Coronary artery (tissue), 2 donors: ENCODE data around the gene PSPH.

Experiments used
- DNase-seq: peaks from one replicate; pipeline ENCODE4 v3.0.0-alpha.2; 2017; ENCODE audit warnings: low spot score
- H3K27ac ChIP-seq, 2 donors: fragments of 200-600 bp; sonication (generic); one replicate each; pipeline ENCODE4 v1.5.1; 2016 to 2019
- H3K4me3 ChIP-seq: fragments of 200-600 bp; sonication (generic); 2 replicates; pipeline ENCODE4 v1.5.1; 2016; ENCODE audit warnings: mild to moderate bottlenecking, moderate library complexity
- TF ChIP-seq, protein P1 (sequence below): fragments of 200-600 bp; sonication (generic); IDR thresholded peaks from one replicate; pipeline ENCODE4 v1.5.1; 2019; ENCODE audit warnings: antibody characterized with exemption

PSPH gene

DNA sequence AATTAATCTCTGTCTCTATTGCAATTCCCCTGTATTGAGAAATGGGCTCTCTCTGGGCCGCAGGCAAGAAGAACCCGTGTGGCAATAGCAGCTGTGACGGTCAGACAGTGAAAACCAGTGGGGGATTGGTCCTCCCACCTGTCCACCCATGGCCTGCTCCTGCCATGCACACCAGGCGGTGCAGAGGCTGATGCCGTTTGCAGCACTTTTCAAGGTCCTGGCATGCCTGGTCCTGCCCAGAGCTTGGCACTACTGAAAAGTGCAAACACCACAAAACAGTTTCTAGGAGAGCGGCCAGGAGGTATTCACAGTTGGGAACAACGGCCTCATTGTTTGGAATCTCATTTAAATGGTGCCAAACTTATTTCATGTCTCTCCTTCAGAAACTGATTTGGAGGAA lies 41.5 kb downstream of the PSPH start:
- no peak overlapping the region for H3K4me3 ChIP-seq
- TF ChIP-seq, protein P1, sequence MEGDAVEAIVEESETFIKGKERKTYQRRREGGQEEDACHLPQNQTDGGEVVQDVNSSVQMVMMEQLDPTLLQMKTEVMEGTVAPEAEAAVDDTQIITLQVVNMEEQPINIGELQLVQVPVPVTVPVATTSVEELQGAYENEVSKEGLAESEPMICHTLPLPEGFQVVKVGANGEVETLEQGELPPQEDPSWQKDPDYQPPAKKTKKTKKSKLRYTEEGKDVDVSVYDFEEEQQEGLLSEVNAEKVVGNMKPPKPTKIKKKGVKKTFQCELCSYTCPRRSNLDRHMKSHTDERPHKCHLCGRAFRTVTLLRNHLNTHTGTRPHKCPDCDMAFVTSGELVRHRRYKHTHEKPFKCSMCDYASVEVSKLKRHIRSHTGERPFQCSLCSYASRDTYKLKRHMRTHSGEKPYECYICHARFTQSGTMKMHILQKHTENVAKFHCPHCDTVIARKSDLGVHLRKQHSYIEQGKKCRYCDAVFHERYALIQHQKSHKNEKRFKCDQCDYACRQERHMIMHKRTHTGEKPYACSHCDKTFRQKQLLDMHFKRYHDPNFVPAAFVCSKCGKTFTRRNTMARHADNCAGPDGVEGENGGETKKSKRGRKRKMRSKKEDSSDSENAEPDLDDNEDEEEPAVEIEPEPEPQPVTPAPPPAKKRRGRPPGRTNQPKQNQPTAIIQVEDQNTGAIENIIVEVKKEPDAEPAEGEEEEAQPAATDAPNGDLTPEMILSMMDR: no peak
- no peak overlapping the region for H3K27ac ChIP-seq
- no peak for DNase-seq

DNA sequence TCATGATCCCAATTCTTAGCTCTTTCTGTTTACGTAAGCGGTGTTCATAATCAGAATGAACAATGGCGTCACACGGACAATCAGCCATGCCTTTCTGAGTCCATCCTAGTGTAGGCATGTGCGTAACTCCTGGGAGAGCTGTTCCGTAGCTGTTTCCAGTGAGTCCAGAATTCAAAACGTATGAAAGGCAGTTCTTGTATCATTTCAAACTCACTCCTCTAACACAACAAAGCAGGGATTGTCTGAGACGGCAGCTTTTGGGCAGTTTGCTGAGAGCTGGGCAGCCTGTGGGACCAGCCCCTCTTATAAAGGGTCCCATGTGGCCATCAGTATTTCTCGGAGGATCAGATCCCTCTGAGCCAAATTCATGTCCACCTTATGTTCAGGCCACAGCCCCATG lies 43.4 kb downstream of the PSPH start:
- no peak overlapping the region for H3K4me3 ChIP-seq
- H3K27ac ChIP-seq: no peak overlapping the region
- DNase-seq: no peak
- TF ChIP-seq, protein P1: no peak

DNA sequence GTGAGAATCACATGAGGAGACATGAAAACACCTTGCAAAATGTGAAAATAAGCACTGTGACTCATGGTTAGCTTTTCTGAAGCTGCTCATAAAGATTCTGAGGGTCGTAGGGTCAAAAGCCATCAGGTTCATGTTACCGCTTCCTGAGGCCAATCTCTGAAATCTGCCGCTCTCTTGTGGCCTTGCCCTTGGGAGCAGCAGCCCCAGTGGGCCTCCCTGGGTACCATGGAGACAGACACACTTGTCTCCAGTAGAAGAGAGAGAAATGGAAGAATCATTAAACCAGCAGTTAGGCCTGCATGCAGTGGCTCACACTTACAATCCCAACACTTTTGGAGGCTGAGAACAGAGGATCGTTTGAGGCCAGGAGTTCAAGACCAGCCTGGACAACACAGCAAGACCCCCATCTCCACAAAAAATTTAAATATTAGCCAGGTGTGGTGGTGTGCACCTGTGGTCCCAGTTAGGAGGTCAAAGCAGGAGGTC lies 44.0 kb downstream of the PSPH start:
- DNase-seq: no peak
- TF ChIP-seq, protein P1: no peak
- H3K27ac ChIP-seq: no peak overlapping the region
- H3K4me3 ChIP-seq: no peak overlapping the region

DNA sequence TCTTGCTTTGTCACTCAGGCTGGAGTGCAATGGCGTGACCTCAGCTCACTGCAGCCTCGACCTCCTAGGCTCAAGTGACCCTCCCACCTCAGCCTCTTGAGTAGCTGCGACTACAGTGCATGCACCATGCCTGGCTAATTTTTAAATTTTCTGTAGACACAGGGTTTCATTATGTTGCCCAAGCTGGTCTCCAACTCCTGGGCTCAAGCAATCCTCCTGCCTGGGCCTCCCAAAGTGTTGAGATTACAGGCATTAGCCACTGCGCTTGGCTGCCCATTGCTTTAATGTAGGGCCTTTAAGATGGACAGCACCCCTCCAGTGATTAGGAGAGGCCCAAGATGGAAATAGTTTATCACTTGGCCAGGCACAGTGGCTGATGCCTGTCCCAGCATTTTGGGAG lies 47.5 kb downstream of the PSPH start:
- DNase-seq: no peak
- TF ChIP-seq, protein P1: no peak
- Histone ChIP-seq H3K4me3 (no peak overlapping the region), H3K27ac (no peak overlapping the region)

DNA sequence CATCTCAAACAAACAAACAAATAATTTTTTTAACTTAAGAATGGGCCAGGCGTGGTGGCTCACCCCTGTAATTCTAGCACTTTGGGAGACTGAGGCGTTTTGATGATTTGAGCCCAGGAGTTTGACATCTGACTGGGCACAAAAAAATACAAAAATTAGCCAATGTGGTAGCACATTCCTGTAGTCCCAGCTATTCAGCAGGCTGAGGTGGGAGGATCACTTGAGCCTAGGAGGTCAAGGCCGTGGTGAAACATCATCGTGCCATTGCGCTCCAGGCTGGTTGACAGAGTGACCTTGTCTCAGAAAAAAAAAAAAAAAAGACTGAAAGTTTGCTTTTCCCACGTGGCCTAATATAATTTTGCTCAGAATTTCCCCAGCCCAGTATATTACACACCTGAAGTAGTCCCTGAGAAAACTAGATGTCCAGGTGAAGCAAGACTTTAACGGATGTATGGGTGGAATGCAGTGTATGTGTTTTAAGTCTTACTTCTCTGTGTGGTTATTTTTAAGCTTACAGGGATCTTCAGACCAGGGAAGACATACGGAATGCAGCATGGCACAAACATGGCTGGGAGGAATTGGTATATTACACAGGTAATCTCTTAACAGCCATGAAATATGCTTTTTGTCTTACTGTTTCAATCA lies 54.3 kb downstream of the PSPH start:
- TF ChIP-seq, protein P1: no peak
- no peak overlapping the region for H3K4me3 ChIP-seq
- no peak overlapping the region for H3K27ac ChIP-seq
- no peak for DNase-seq

DNA sequence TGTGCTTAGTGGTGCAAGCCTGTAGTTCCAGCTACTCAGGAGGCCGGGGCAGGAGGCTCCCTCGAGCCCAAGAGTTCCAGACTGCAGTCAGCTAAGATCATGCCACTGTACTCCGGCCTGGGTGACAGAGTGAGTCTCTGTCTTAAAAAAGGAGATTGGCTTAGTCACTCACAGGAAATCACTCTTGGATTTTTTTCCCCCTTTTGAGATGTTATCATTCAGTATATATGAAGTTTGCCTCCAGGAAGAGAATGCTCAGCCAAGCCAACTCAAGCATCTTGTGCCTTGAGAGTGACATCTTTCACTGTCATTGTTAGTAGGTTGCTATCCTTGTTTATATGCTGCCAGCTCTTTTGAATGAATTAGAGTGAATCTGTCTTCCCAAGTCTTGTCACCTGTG lies 58.9 kb downstream of the PSPH start:
- DNase-seq: no peak
- Histone ChIP-seq H3K27ac (no peak overlapping the region), H3K4me3 (no peak overlapping the region)
- TF ChIP-seq, protein P1: no peak

DNA sequence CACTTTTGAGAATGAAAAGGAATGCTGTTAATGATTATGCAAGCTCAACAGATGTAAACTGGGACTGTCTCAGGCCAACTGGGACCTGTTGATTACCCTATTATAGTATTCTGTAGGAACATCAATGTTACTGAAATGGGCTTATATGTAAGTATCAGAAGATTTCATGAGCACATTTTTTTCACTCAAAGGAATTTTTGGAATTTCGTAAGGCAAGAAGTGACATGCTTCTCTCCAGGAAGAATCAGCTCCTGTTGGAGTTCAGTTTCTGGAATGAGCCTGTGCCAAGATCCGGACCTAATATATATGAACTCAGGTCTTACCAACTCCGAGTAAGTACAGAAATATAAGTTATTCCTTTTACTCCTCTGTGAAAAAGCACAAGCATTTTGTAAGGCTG lies 67.7 kb downstream of the PSPH start:
- Histone ChIP-seq H3K4me3 (no peak overlapping the region), H3K27ac (no peak overlapping the region)
- TF ChIP-seq, protein P1: no peak
- no peak for DNase-seq
